SK-N-SH (cell line): ENCODE measurements around the gene FCHSD2. TPM values are rescaled to one million over a fixed set of nuclear protein-coding genes. Genes with fewer than 3 reads are reported as not detected.

Source experiments
- CTCF ChIA-PET: fragments of 300-600, 350-600 bp; formaldehyde crosslinking; extraction: SDS; loops from one replicate; lab custom pipeline; 2021; lab: Yijun Ruan, JAX
- POLR2A ChIA-PET: fragments of 350-600 bp; sonication (Branson Sonifier 250); formaldehyde crosslinking; extraction: SDS; loops from one replicate; lab custom pipeline; 2020; ENCODE audit warnings: antibody characterized with exemption, inconsistent platforms; lab: Yijun Ruan, JAX
- DNase-seq: peaks from one replicate; pipeline ENCODE4 v3.0.0; 2012
- H2AFZ ChIP-seq: fragments of 200-600 bp; sonication (generic); 2 replicates; pipeline ENCODE4 v1.8.1; 2016; ENCODE audit warnings: antibody characterized with exemption, mild to moderate bottlenecking, low read depth
- H3F3A ChIP-seq: fragments of 200-600 bp; sonication (generic); replicated peaks from 2 replicates; pipeline ENCODE3; 2016; ENCODE audit warnings: antibody characterized with exemption, mild to moderate bottlenecking; ENCODE audit not compliant: insufficient read depth
- H3K27ac ChIP-seq, 2 experiments: fragments of 200-500 bp in 1 of 2; fragments of 200-600 bp in 1 of 2; sonication (Bioruptor generic) in 1 of 2; sonication (generic), shearing (Covaris generic) in 1 of 2; 2 replicates each; pipeline versions ENCODE4 v1.5.1 to v1.6.1; 2014 to 2016; ENCODE audit warnings: low read depth in 2 of 2, inconsistent platforms in 1 of 2, low read length in 1 of 2, mild to moderate bottlenecking in 1 of 2, mixed read lengths in 1 of 2
- H3K27me3 ChIP-seq: fragments of 200-600 bp; sonication (generic), shearing (Covaris generic); 2 replicates; pipeline ENCODE4 v1.6.1; 2016; ENCODE audit warnings: mixed run types; ENCODE audit not compliant: insufficient read depth
- H3K36me3 ChIP-seq, 2 experiments: fragments of 200-500 bp in 1 of 2; fragments of 200-600 bp in 1 of 2; sonication (Bioruptor generic) in 1 of 2; sonication (generic) in 1 of 2; replicated peaks in 1 of 2; 2 replicates each; pipeline versions ENCODE3 to v1.5.1; 2014 to 2016; ENCODE audit warnings: low read length in 1 of 2, mild to moderate bottlenecking in 1 of 2; ENCODE audit not compliant: insufficient read depth in 2 of 2, control insufficient read depth in 1 of 2
- H3K4me1 ChIP-seq, 2 experiments: fragments of 200-500 bp in 1 of 2; fragments of 200-600 bp in 1 of 2; sonication (Bioruptor generic) in 1 of 2; sonication (generic), shearing (Covaris generic) in 1 of 2; 2 replicates each; pipeline versions ENCODE4 v1.5.1 to v1.6.1; 2014 to 2016; ENCODE audit warnings: low read depth in 1 of 2, low read length in 1 of 2, mixed run types in 1 of 2; ENCODE audit not compliant: insufficient read depth in 2 of 2, control insufficient read depth in 1 of 2
- H3K4me2 ChIP-seq: fragments of 200-600 bp; sonication (generic), shearing (Covaris generic); 2 replicates; pipeline ENCODE4 v1.6.1; 2017; ENCODE audit warnings: mixed run types
- H3K4me3 ChIP-seq, 2 experiments: fragments of 200-500 bp in 1 of 2; fragments of 200-600 bp in 1 of 2; sonication (Bioruptor generic) in 1 of 2; sonication (generic), shearing (Covaris generic) in 1 of 2; 2 replicates each; pipeline versions ENCODE4 v1.5.1 to v1.8.1; 2014 to 2016; ENCODE audit warnings: low read depth in 2 of 2, inconsistent platforms in 1 of 2, low read length in 1 of 2, mild to moderate bottlenecking in 1 of 2, mixed read lengths in 1 of 2, moderate library complexity in 1 of 2
- H3K79me2 ChIP-seq: fragments of 200-600 bp; sonication (generic); 2 replicates; pipeline ENCODE4 v1.8.1; 2017; ENCODE audit warnings: mild to moderate bottlenecking; ENCODE audit not compliant: insufficient read depth
- H3K9ac ChIP-seq: fragments of 200-600 bp; sonication (generic); 2 replicates; pipeline ENCODE4 v1.6.1; 2017; ENCODE audit warnings: mixed run types
- H3K9me2 ChIP-seq: fragments of 200-600 bp; sonication (generic); 2 replicates; pipeline ENCODE4 v1.6.1; 2017; ENCODE audit warnings: mixed run types
- H3K9me3 ChIP-seq: fragments of 200-600 bp; sonication (generic); 2 replicates; pipeline ENCODE4 v1.6.1; 2017; ENCODE audit warnings: mixed run types, mild to moderate bottlenecking, moderate library complexity
- H4K20me1 ChIP-seq: fragments of 200-600 bp; sonication (generic); 2 replicates; pipeline ENCODE4 v1.6.1; 2017; ENCODE audit warnings: mild to moderate bottlenecking, mixed run types; ENCODE audit not compliant: insufficient read depth
- ELF1 ChIP-seq: IDR thresholded peaks from 2 replicates; pipeline ENCODE4 v1.4.0; 2012
- EP300 ChIP-seq, 2 experiments: IDR thresholded peaks; 2 replicates each; pipeline versions ENCODE4 v1.4.0 to v1.6.1; 2012; ENCODE audit warnings: borderline replicate concordance in 1 of 2, low read depth in 1 of 2, low read length in 1 of 2
- FOSL2 ChIP-seq: IDR thresholded peaks from 2 replicates; pipeline ENCODE4 v1.4.0; 2012; ENCODE audit warnings: low read depth, mild to moderate bottlenecking, moderate library complexity, borderline replicate concordance
- FOXJ3 ChIP-seq: sonication (generic); formaldehyde crosslinking; IDR thresholded peaks from 2 replicates; pipeline ENCODE4 v1.5.1; 2020; ENCODE audit warnings: mild to moderate bottlenecking, missing genetic modification reagents
- GATA2 ChIP-seq: sonication (generic); formaldehyde crosslinking; IDR thresholded peaks from 2 replicates; pipeline ENCODE4 v1.5.0; 2020; ENCODE audit warnings: mild to moderate bottlenecking, missing genetic modification reagents
- JUND ChIP-seq: IDR thresholded peaks from 2 replicates; pipeline ENCODE4 v1.4.0; 2012
- NFIC ChIP-seq: IDR thresholded peaks from 2 replicates; pipeline ENCODE4 v1.4.0; 2012; ENCODE audit warnings: borderline replicate concordance
- RAD21 ChIP-seq: IDR thresholded peaks from 2 replicates; pipeline ENCODE4 v1.6.1; 2012; ENCODE audit warnings: mild to moderate bottlenecking, low read length
- RFX5 ChIP-seq: IDR thresholded peaks from 2 replicates; pipeline ENCODE4 v1.6.1; 2012; ENCODE audit warnings: mild to moderate bottlenecking, improper control_type of control experiment, low read length
- RXRA ChIP-seq: IDR thresholded peaks from 2 replicates; pipeline ENCODE4 v1.4.0; 2012; ENCODE audit warnings: low read depth, mild to moderate bottlenecking, borderline replicate concordance
- SMC3 ChIP-seq: IDR thresholded peaks from 2 replicates; pipeline ENCODE4 v1.6.1; 2012; ENCODE audit warnings: low read depth, low read length, improper control_type of control experiment
- TAF1 ChIP-seq: IDR thresholded peaks from 2 replicates; pipeline ENCODE4 v1.6.1; 2012; ENCODE audit warnings: low read depth, mild to moderate bottlenecking, low read length, moderate library complexity, borderline replicate concordance
- WGBS: methylation state at CpG from one replicate; pipeline ENCODE4 v1.1.6; 2017; ENCODE audit warnings: low lambda C conversion rate; 5-methylcytosine and 5-hydroxymethylcytosine counted together
- polyA plus RNA-seq, 3 experiments: library from polyadenylated mRNA; depleted of rRNA; stranded (reverse); fragments of >200 nt; gene quantifications; 2 replicates each; pipeline ENCODE4 v1.2.3, GENCODE V29; 2012
- TF ChIP-seq, protein P1 (sequence below): IDR thresholded peaks from 2 replicates; pipeline ENCODE4 v1.4.0; 2012; ENCODE audit warnings: low read depth, borderline replicate concordance
- TF ChIP-seq, protein P2 (sequence below): IDR thresholded peaks from 2 replicates; pipeline ENCODE4 v1.4.0; 2012; ENCODE audit warnings: low read depth

FCHSD2 gene
- polyA plus RNA-seq, 1 of the 3 experiments (the other 2 are of a cell fraction): 10.4 TPM

DNA sequence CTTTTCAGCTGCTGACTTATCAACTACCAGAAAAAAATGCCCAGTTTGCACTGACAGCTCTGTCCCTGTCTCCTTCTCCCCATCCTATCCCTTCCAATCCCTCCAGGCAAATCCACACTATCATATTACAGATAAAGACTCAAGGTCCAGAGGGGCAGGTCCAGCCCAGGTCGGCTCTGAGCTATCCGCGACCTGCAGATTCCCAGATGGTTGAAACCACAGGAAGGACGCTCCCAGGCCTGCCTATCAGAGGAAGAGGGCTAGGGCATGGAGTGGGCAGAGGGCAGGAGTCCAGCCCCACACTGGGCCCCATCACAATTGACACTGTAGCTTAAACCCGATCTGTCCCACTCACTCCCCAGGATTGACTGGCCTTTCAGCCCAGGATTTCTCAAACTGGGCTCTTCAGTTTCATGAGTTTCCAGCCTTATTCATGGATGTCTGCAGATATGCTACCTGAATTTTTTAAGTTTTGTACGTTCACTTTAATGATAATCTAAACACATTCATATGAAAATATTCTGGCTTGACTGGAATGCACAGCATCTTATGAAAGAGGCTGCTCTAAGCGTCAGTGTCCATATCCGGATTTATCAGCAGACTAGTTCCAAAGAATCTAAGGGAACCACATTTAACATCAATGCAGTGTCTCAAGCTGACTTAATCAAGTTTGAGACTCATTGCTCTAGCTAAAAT is 16.4 kb upstream of the FCHSD2 start:
- Histone ChIP-seq H2AFZ (no peak overlapping the region), H4K20me1 (no peaks in the 10 kb centered on the region), H3K27ac (no peak overlapping the region), H3K4me3 (no peak overlapping the region), H3F3A (no peaks in the 10 kb centered on the region), H3K36me3 (no peaks in the 10 kb centered on the region), H3K9ac (no peak overlapping the region), H3K9me2 (no peaks in the 10 kb centered on the region), H3K4me1 (peaks cover 9 to 25% of the 10 kb centered on the region in 2 experiments; a peak in 2 of 4 replicates), H3K27me3 (no peaks in the 10 kb centered on the region), H3K4me2 (no peak overlapping the region), H3K79me2 (no peaks in the 10 kb centered on the region), H3K9me3 (no peaks in the 10 kb centered on the region)
- TF ChIP-seq GATA2 (peak; percentile 33), RAD21 (no peak)
- POLR2A ChIA-PET: interaction anchor here (0.5 kb wide), 2 partner anchors 63 to 155 kb away, joined by 3 to 4 read pairs; no protein-coding TSS in a partner anchor
- DNase-seq: peak; percentile 59
- WGBS: 79% methylated on average over 8 of the region's 8 CpGs
- CTCF ChIA-PET: interaction anchor here (1.2 to 8.0 kb wide), 5 partner anchors 10 to 327 kb away, joined by 3 to 63 read pairs (median 8); partner anchors contain the start of gene FCHSD2

DNA sequence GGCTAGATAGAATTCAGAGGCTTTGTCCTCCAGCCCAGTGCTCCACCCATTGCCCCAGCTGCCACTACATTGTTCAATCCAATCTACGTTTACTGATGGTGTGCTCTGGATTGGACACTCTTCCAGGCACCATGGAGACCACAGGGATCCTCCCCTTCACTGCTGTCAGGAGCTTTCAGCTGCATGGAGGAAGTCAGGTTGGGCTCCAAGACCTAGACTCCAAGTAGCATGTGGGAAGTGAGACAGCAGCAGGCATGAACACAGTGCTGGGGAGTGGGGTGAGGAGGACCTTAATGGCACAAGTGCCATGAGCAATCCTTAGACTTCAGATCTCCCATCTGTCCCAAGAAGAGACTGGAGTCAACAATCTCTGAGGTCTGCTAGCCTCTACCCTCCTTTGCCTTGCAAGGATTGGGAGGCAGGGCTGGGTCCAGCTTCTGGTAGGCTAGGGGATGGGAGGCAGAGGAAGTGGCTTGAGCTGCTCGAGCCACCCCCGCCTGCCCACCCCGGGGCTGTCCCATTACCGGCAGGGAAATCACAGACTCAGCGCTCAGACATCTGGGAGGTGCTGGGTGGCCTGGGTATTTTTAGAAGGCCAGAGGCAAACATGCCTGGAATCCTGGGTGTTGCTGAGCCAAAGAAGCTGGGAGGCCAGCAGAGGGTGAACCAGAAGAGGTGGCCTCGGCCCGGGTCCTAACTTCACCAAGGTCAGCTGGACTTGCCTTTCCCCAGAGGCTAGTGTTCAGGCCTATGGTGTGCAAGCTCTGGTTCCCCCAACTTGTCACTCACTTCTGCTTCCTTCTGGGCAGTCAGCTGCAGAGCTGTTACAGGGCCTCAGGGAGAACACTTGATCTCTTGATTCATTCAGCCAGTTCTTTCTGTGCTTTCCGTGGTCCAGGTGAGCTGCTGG is 15.2 kb upstream of the FCHSD2 start:
- Histone ChIP-seq H4K20me1 (no peaks in the 10 kb centered on the region), H3K9ac (no peak overlapping the region), H3K9me2 (no peaks in the 10 kb centered on the region), H2AFZ (peak overlapping the region; percentile 14; the same call in 1 of the 2 replicates), H3K4me3 (no peak overlapping the region), H3F3A (no peaks in the 10 kb centered on the region), H3K79me2 (no peaks in the 10 kb centered on the region), H3K36me3 (no peaks in the 10 kb centered on the region), H3K4me2 (no peak overlapping the region), H3K9me3 (no peaks in the 10 kb centered on the region), H3K27me3 (no peaks in the 10 kb centered on the region), H3K27ac (no peak overlapping the region), H3K4me1 (peaks cover 9 to 25% of the 10 kb centered on the region in 2 experiments; a peak in 2 of 4 replicates)
- ChIA-PET CTCF (interaction anchor here (1.2 to 8.0 kb wide), 7 partner anchors 9 to 326 kb away, joined by 3 to 63 read pairs (median 3); partner anchors contain the start of gene FCHSD2), POLR2A (no interaction called here)
- DNase-seq: peak; percentile 21
- TF ChIP-seq RFX5 (no peak), RXRA (no peak), GATA2 (no peak), ELF1 (no peak), FOSL2 (no peak), JUND (no peak), EP300 (IDR thresholded peaks at IDR 0.05; ENCODE audit: borderline replicate concordance in 1 of 2, low read depth in 1 of 2, low read length in 1 of 2) (no peak), SMC3 (no peak), TAF1 (no peak), NFIC (no peak), FOXJ3 (no peak)
- TF ChIP-seq, protein P1, sequence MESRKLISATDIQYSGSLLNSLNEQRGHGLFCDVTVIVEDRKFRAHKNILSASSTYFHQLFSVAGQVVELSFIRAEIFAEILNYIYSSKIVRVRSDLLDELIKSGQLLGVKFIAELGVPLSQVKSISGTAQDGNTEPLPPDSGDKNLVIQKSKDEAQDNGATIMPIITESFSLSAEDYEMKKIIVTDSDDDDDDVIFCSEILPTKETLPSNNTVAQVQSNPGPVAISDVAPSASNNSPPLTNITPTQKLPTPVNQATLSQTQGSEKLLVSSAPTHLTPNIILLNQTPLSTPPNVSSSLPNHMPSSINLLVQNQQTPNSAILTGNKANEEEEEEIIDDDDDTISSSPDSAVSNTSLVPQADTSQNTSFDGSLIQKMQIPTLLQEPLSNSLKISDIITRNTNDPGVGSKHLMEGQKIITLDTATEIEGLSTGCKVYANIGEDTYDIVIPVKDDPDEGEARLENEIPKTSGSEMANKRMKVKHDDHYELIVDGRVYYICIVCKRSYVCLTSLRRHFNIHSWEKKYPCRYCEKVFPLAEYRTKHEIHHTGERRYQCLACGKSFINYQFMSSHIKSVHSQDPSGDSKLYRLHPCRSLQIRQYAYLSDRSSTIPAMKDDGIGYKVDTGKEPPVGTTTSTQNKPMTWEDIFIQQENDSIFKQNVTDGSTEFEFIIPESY: no peak
- TF ChIP-seq, protein P2, sequence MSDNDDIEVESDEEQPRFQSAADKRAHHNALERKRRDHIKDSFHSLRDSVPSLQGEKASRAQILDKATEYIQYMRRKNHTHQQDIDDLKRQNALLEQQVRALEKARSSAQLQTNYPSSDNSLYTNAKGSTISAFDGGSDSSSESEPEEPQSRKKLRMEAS: no peak
- 80% methylated on average over 2 of the region's 9 CpGs for whole genome bisulfite sequencing
